IMR-90 (cell line): ENCODE measurements around the gene PLA2G3. TPM values are rescaled to one million over a fixed set of nuclear protein-coding genes. Genes with fewer than 3 reads are reported as not detected.
A peak's percentile ranks its signal among the peaks of the same experiment; 100 is the strongest.

Experiments
- ATAC-seq: fragments of 200-7000 bp; cut with Tn5 transposase; 2 replicates; pipeline ENCODE4 v1.9.1; 2020; ENCODE audit warnings: low read depth, mild to moderate bottlenecking, moderate library complexity
- BruUV-seq: library from RNA; stranded (reverse); fragments of 400-500 nt; replicated peaks from 2 replicates; lab custom pipeline; 2021; lab: Mats Ljungman, UMichigan
- CTCF ChIA-PET: fragments of 300-600 bp; formaldehyde crosslinking; extraction: SDS; loops from one replicate; lab custom pipeline; 2021; ENCODE audit warnings: antibody characterized with exemption; lab: Yijun Ruan, JAX
- POLR2A ChIA-PET: fragments of 300-600 bp; sonication (Branson Sonifier 250); formaldehyde crosslinking; loops from one replicate; lab custom pipeline; 2022; ENCODE audit warnings: antibody characterized with exemption; ENCODE audit not compliant: unreplicated experiment; lab: Charles Lee
- DNase-seq: peaks from one replicate; pipeline ENCODE4 v3.0.0; 2013
- H2AFZ ChIP-seq: replicated peaks from 2 replicates; pipeline ENCODE3; 2013; ENCODE audit warnings: low read length, mild to moderate bottlenecking; ENCODE audit not compliant: poor library complexity
- H2AK5ac ChIP-seq: 2 replicates; pipeline ENCODE4 v1.6.1; 2013; ENCODE audit warnings: low read depth, low read length, inconsistent platforms
- H2AK9ac ChIP-seq: replicated peaks from 2 replicates; pipeline ENCODE3; 2013; ENCODE audit warnings: mild to moderate bottlenecking, low read depth, low read length, moderate library complexity; ENCODE audit not compliant: poor library complexity
- H2BK120ac ChIP-seq: 2 replicates; pipeline ENCODE4 v1.6.1; 2013; ENCODE audit warnings: low read depth, low read length, inconsistent platforms
- H2BK15ac ChIP-seq: 3 replicates; pipeline ENCODE4 v1.6.1; 2013; ENCODE audit warnings: low read depth, low read length, inconsistent platforms
- H2BK20ac ChIP-seq: 2 replicates; pipeline ENCODE4 v1.6.1; 2013; ENCODE audit warnings: low read depth, mild to moderate bottlenecking, inconsistent platforms, low read length, moderate library complexity
- H2BK5ac ChIP-seq: 2 replicates; pipeline ENCODE4 v1.6.1; 2013; ENCODE audit warnings: mild to moderate bottlenecking, low read depth, low read length, inconsistent platforms; ENCODE audit not compliant: poor library complexity, severe bottlenecking
- H3K14ac ChIP-seq: replicated peaks from 2 replicates; pipeline ENCODE4 v1.6.1; 2013; ENCODE audit warnings: low read depth, low read length, inconsistent platforms
- H3K18ac ChIP-seq: 2 replicates; pipeline ENCODE4 v1.6.1; 2013; ENCODE audit warnings: low read depth, low read length, control low read depth
- H3K23ac ChIP-seq: 2 replicates; pipeline ENCODE4 v1.6.1; 2013; ENCODE audit warnings: low read depth, low read length, inconsistent platforms
- H3K27ac ChIP-seq: 2 replicates; pipeline ENCODE4 v1.5.1; 2013; ENCODE audit warnings: mild to moderate bottlenecking, control low read depth, low read length; ENCODE audit not compliant: insufficient read depth
- H3K27me3 ChIP-seq: 2 replicates; pipeline ENCODE4 v1.6.1; 2013; ENCODE audit warnings: low read length; ENCODE audit not compliant: control insufficient read depth, insufficient read depth
- H3K36me3 ChIP-seq: 2 replicates; pipeline ENCODE4 v1.6.1; 2013; ENCODE audit warnings: low read length, mixed read lengths; ENCODE audit not compliant: control insufficient read depth, insufficient read depth
- H3K4ac ChIP-seq: 2 replicates; pipeline ENCODE4 v1.6.1; 2013; ENCODE audit warnings: low read depth, low read length, inconsistent platforms
- H3K4me1 ChIP-seq: 2 replicates; pipeline ENCODE4 v1.6.1; 2013; ENCODE audit warnings: low read length, mixed read lengths; ENCODE audit not compliant: control insufficient read depth, insufficient read depth
- H3K4me2 ChIP-seq: 2 replicates; pipeline ENCODE4 v1.6.1; 2013; ENCODE audit warnings: low read depth, mild to moderate bottlenecking, control low read depth, low read length, moderate library complexity
- H3K4me3 ChIP-seq: 2 replicates; pipeline ENCODE4 v1.5.1; 2013; ENCODE audit warnings: low read depth, mild to moderate bottlenecking, control low read depth, low read length, moderate library complexity; ENCODE audit not compliant: insufficient read depth
- H3K56ac ChIP-seq: 2 replicates; pipeline ENCODE4 v1.6.1; 2013; ENCODE audit warnings: low read length, inconsistent platforms; ENCODE audit not compliant: insufficient read depth; ENCODE audit errors: extremely low read depth
- H3K79me1 ChIP-seq, 2 experiments: 2 replicates each; pipeline ENCODE4 v1.6.1; 2013; ENCODE audit warnings: low read length in 2 of 2, inconsistent platforms in 1 of 2, low read depth in 1 of 2
- H3K9ac ChIP-seq: 2 replicates; pipeline ENCODE4 v1.6.1; 2013; ENCODE audit warnings: low read depth, low read length, control low read depth
- H3K9me1 ChIP-seq: 2 replicates; pipeline ENCODE4 v1.6.1; 2013; ENCODE audit warnings: low read length, inconsistent platforms; ENCODE audit not compliant: insufficient read depth
- H3K9me3 ChIP-seq: 2 replicates; pipeline ENCODE4 v1.6.1; 2013; ENCODE audit warnings: low read length; ENCODE audit not compliant: control insufficient read depth, insufficient read depth
- H4K20me1 ChIP-seq: 2 replicates; pipeline ENCODE4 v1.6.1; 2013; ENCODE audit warnings: low read length, inconsistent platforms; ENCODE audit not compliant: insufficient read depth
- H4K5ac ChIP-seq: 2 replicates; pipeline ENCODE4 v1.6.1; 2013; ENCODE audit warnings: mild to moderate bottlenecking, low read depth, low read length, control low read depth
- H4K8ac ChIP-seq, 2 experiments: 2 replicates each; pipeline ENCODE4 v1.6.1; 2013; ENCODE audit warnings: low read depth in 2 of 2, low read length in 2 of 2, control low read depth in 1 of 2, inconsistent platforms in 1 of 2
- H4K91ac ChIP-seq: 2 replicates; pipeline ENCODE4 v1.6.1; 2013; ENCODE audit warnings: low read depth, low read length, inconsistent platforms; ENCODE audit not compliant: insufficient read depth
- CEBPB ChIP-seq: IDR thresholded peaks from 2 replicates; pipeline ENCODE4 v1.6.1; 2012; ENCODE audit warnings: low read depth, low read length, improper control_type of control experiment
- CTCF ChIP-seq: conservative IDR thresholded peaks from 2 replicates; pipeline ENCODE4 v1.5.1; 2012; ENCODE audit warnings: mild to moderate bottlenecking, low read depth, low read length, improper control_type of control experiment
- POLR2A ChIP-seq: IDR thresholded peaks from 2 replicates; pipeline ENCODE4 v1.6.1; 2012; ENCODE audit warnings: mild to moderate bottlenecking, low read depth, low read length
- RAD21 ChIP-seq: IDR thresholded peaks from 2 replicates; pipeline ENCODE4 v1.6.1; 2012; ENCODE audit warnings: low read length, improper control_type of control experiment
- USF2 ChIP-seq: fragments of 150-350 bp; IDR thresholded peaks from 2 replicates; pipeline ENCODE4 v1.6.1; 2017; ENCODE audit warnings: mild to moderate bottlenecking, antibody characterized with exemption, low read length, low read depth
- WGBS, 2 experiments: methylation state at CpG; one replicate each; pipeline versions ENCODE4 v1.1.5 to v1.1.7; 2013; ENCODE audit warnings: missing lambda C conversion rate in 2 of 2; ENCODE audit not compliant: insufficient read length in 1 of 2; ENCODE audit errors: extremely low coverage in 2 of 2; 5-methylcytosine and 5-hydroxymethylcytosine counted together
- dilution Hi-C: fragments of 300-500 bp; cut with HindIII; formaldehyde crosslinking; loops from one replicate; pipeline ENCODE4 v1.14.3; 2018; ENCODE audit warnings: low sequenced_read_pairs; ENCODE audit not compliant: unreplicated experiment
- in situ Hi-C: fragments of 300-500 bp; cut with MboI; formaldehyde crosslinking; loops from 3 replicates; pipeline ENCODE4 v1.14.3; 2019; ENCODE audit warnings: low sequenced_read_pairs, inconsistent platforms, mixed read lengths
- intact Hi-C: fragments of 100-400 bp; cut with micrococcal nuclease; formaldehyde crosslinking; loops from 2 replicates; pipeline ENCODE4 v1.10.0; 2022
- polyA plus RNA-seq, 3 experiments: library from polyadenylated mRNA; depleted of rRNA; stranded (reverse); fragments of >200 nt; gene quantifications; 2 replicates each; pipeline ENCODE4 v1.2.3, GENCODE V29; 2012; ENCODE audit warnings: low replicate concordance in 1 of 3
- total RNA-seq: library from RNA; depleted of rRNA; stranded (reverse); fragments of >200 nt; gene quantifications from 2 replicates; pipeline ENCODE4 v1.2.3, GENCODE V29; 2012

The PLA2G3 gene
- total and polyA plus RNA-seq, 2 of the 4 experiments (the other 2 are of a cell fraction), result under 0.01 to 0.12 TPM

DNA sequence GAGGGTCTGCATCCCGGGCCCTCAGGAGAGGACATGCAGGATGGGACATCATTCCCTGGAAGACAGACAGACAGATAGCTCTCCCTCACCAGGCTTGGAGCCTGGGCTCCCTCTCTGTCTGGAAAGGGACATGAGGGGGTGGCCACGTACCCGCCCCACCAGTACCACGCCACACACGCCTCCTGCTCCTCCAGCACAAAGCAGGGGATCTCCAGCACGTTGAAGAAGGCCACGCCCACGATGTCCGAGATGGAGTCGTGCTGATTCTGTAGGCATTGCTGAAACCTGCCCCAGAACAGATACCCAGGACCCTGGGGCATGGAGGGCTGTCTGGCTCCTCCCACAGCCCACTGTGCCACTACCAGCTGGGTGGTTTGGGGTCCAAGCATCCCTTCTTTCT lies 2.2 kb downstream of the PLA2G3 start:
- no peak for ATAC-seq

More for the DNA sequence above, 2.2 kb downstream of the PLA2G3 start:
- no peak for DNase-seq
- in situ Hi-C loops (no loop called here), intact Hi-C loops (no loop called here), dilution Hi-C loops (no loop called here)
- Histone ChIP-seq H3K9ac (no peak overlapping the region), H2BK15ac (no peak overlapping the region), H3K79me1 (no peaks in the 10 kb centered on the region), H3K4me3 (no peak overlapping the region), H3K27ac (no peak overlapping the region), H3K9me1 (no peaks in the 10 kb centered on the region), H3K4me2 (no peak overlapping the region), H4K20me1 (no peaks in the 10 kb centered on the region), H2AK9ac (no peak overlapping the region), H3K4ac (no peak overlapping the region), H2BK120ac (no peak overlapping the region), H3K56ac (no peak overlapping the region), H3K4me1 (no peaks in the 10 kb centered on the region), H2AFZ (peak overlapping the region; percentile 21), H4K8ac (no peak overlapping the region), H4K5ac (no peak overlapping the region), H3K18ac (no peak overlapping the region), H2BK20ac (no peak overlapping the region), H3K23ac (no peak overlapping the region), H3K9me3 (no peaks in the 10 kb centered on the region), H3K14ac (no peak overlapping the region), H3K36me3 (no peaks in the 10 kb centered on the region), H4K91ac (no peak overlapping the region), H3K27me3 (peaks cover 29% of the 10 kb centered on the region), H2BK5ac (no peak overlapping the region), H2AK5ac (no peak overlapping the region)
- TF ChIP-seq USF2 (no peak), RAD21 (no peak), POLR2A (no peak), CTCF (no peak), CEBPB (no peak)
- ChIA-PET POLR2A (no interaction called here), CTCF (no interaction called here)
- 74% methylated on average over 7 of the region's 10 CpGs; no CpG with 5 or more reads in 1 of the 2 experiments for WGBS, 2 experiments
- no TSS peak for BruUV-seq
